DOHH2 (cell line): ENCODE results near the gene REC114.

Experiments used
- CTCF ChIP-seq: fragments of 200-600 bp; sonication (generic); IDR thresholded peaks from one replicate; pipeline ENCODE4 v1.5.1; 2014; ENCODE audit warnings: antibody characterized with exemption, mild to moderate bottlenecking, low read depth, low read length; ENCODE audit not compliant: poor library complexity, severe bottlenecking
- EZH2phosphoT487 ChIP-seq: fragments of 200-600 bp; sonication (generic); IDR thresholded peaks from 2 replicates; pipeline ENCODE4 v1.6.1; 2017; ENCODE audit warnings: borderline replicate concordance, mild to moderate bottlenecking, antibody characterized with exemption, low read length, moderate library complexity, mixed read lengths

- TF ChIP-seq CTCF (no peak), EZH2phosphoT487 (no peak)
Measured at GRCh38 chr15:73403171-73403570, 39.8 kb upstream of the REC114 start.
